ENCODE results near the gene SF3B3.

SF3B3 gene

GRCh38 chr16:70561623-70562022 is 38.0 kb downstream of the SF3B3 start:
- peaks cover 92% of the 10 kb centered on the region for H3K36me3 ChIP-seq (ENCODE audit: control insufficient read depth, insufficient read depth, low read length)
- 94 to 96% methylated on average over 9 of the region's 9 CpGs for WGBS, 2 experiments
- no peaks in the 10 kb centered on the region for H3K9me3 ChIP-seq (ENCODE audit: control insufficient read depth, low read length)
- H3K4me3 ChIP-seq (ENCODE audit: insufficient read depth, low read depth, low read length) = no peak overlapping the region
- H3K27me3 ChIP-seq (ENCODE audit: control insufficient read depth, insufficient read depth, low read length, poor library complexity, severe bottlenecking) = no peaks in the 10 kb centered on the region
- H3K27ac ChIP-seq (ENCODE audit: insufficient read depth, low read depth, low read length, poor library complexity, severe bottlenecking) = no peak overlapping the region
- H3K4me1 ChIP-seq (ENCODE audit: control insufficient read depth, insufficient read depth, low read length) = no peaks in the 10 kb centered on the region

GRCh38 chr16:70563636-70564035 is 40.0 kb downstream of the SF3B3 start:
- Histone ChIP-seq H3K9me3 (ENCODE audit: control insufficient read depth, low read length) (no peaks in the 10 kb centered on the region), H3K36me3 (ENCODE audit: control insufficient read depth, insufficient read depth, low read length) (peaks cover 92% of the 10 kb centered on the region)
- 97% methylated on average over 7 of the region's 7 CpGs for WGBS, 2 experiments

GRCh38 chr16:70565053-70565452 is 41.4 kb downstream of the SF3B3 start:
- 96% methylated on average over 4 of the region's 4 CpGs for WGBS, 2 experiments
- Histone ChIP-seq H3K27ac (ENCODE audit: insufficient read depth, low read depth, low read length, poor library complexity, severe bottlenecking) (no peak overlapping the region), H3K27me3 (ENCODE audit: control insufficient read depth, insufficient read depth, low read length, poor library complexity, severe bottlenecking) (no peaks in the 10 kb centered on the region), H3K9me3 (ENCODE audit: control insufficient read depth, low read length) (no peaks in the 10 kb centered on the region), H3K4me1 (ENCODE audit: control insufficient read depth, insufficient read depth, low read length) (no peaks in the 10 kb centered on the region), H3K4me3 (ENCODE audit: insufficient read depth, low read depth, low read length) (no peak overlapping the region), H3K36me3 (ENCODE audit: control insufficient read depth, insufficient read depth, low read length) (peaks cover 93% of the 10 kb centered on the region)

More at GRCh38 chr16:70563636-70564035, 40.0 kb downstream of the SF3B3 start:
- H3K27ac ChIP-seq (ENCODE audit: insufficient read depth, low read depth, low read length, poor library complexity, severe bottlenecking) = no peak overlapping the region
- H3K4me1 ChIP-seq (ENCODE audit: control insufficient read depth, insufficient read depth, low read length) = no peaks in the 10 kb centered on the region
- no peak overlapping the region for H3K4me3 ChIP-seq (ENCODE audit: insufficient read depth, low read depth, low read length)
- no peaks in the 10 kb centered on the region for H3K27me3 ChIP-seq (ENCODE audit: control insufficient read depth, insufficient read depth, low read length, poor library complexity, severe bottlenecking)

- Histone ChIP-seq H3K27me3 (ENCODE audit: control insufficient read depth, insufficient read depth, low read length, poor library complexity, severe bottlenecking) (no peaks in the 10 kb centered on the region), H3K9me3 (ENCODE audit: control insufficient read depth, low read length) (no peaks in the 10 kb centered on the region), H3K36me3 (ENCODE audit: control insufficient read depth, insufficient read depth, low read length) (peaks cover 91% of the 10 kb centered on the region), H3K27ac (ENCODE audit: insufficient read depth, low read depth, low read length, poor library complexity, severe bottlenecking) (no peak overlapping the region), H3K4me1 (ENCODE audit: control insufficient read depth, insufficient read depth, low read length) (no peaks in the 10 kb centered on the region), H3K4me3 (ENCODE audit: insufficient read depth, low read depth, low read length) (no peak overlapping the region)
- WGBS, 2 experiments = 95 to 97% methylated on average over 4 of the region's 5 CpGs
These were observed 45.1 kb downstream of the SF3B3 start for GRCh38 chr16:70568601-70569237.

GRCh38 chr16:70569752-70570151 is 46.1 kb downstream of the SF3B3 start:
- Histone ChIP-seq H3K4me1 (ENCODE audit: control insufficient read depth, insufficient read depth, low read length) (no peaks in the 10 kb centered on the region), H3K4me3 (ENCODE audit: insufficient read depth, low read depth, low read length) (no peak overlapping the region), H3K27me3 (ENCODE audit: control insufficient read depth, insufficient read depth, low read length, poor library complexity, severe bottlenecking) (no peaks in the 10 kb centered on the region), H3K36me3 (ENCODE audit: control insufficient read depth, insufficient read depth, low read length) (peaks cover 90% of the 10 kb centered on the region), H3K27ac (ENCODE audit: insufficient read depth, low read depth, low read length, poor library complexity, severe bottlenecking) (no peak overlapping the region), H3K9me3 (ENCODE audit: control insufficient read depth, low read length) (no peaks in the 10 kb centered on the region)
- WGBS, 2 experiments = 94 to 96% methylated on average over 6 of the region's 6 CpGs

- no peaks in the 10 kb centered on the region for H3K9me3 ChIP-seq (ENCODE audit: control insufficient read depth, low read length)
- H3K36me3 ChIP-seq (ENCODE audit: control insufficient read depth, insufficient read depth, low read length) = peaks cover 83% of the 10 kb centered on the region
- H3K27me3 ChIP-seq (ENCODE audit: control insufficient read depth, insufficient read depth, low read length, poor library complexity, severe bottlenecking) = no peaks in the 10 kb centered on the region
- no peaks in the 10 kb centered on the region for H3K4me1 ChIP-seq (ENCODE audit: control insufficient read depth, insufficient read depth, low read length)
- WGBS, 2 experiments = 94 to 96% methylated on average over 10 of the region's 10 CpGs
- H3K4me3 ChIP-seq (ENCODE audit: insufficient read depth, low read depth, low read length) = no peak overlapping the region
- H3K27ac ChIP-seq (ENCODE audit: insufficient read depth, low read depth, low read length, poor library complexity, severe bottlenecking) = no peak overlapping the region
These were observed 47.5 kb downstream of the SF3B3 start for GRCh38 chr16:70570967-70571570.

GRCh38 chr16:70571623-70572022 is 48.0 kb downstream of the SF3B3 start:
- H3K27me3 ChIP-seq (ENCODE audit: control insufficient read depth, insufficient read depth, low read length, poor library complexity, severe bottlenecking) = no peaks in the 10 kb centered on the region
- H3K9me3 ChIP-seq (ENCODE audit: control insufficient read depth, low read length) = no peaks in the 10 kb centered on the region
- H3K4me3 ChIP-seq (ENCODE audit: insufficient read depth, low read depth, low read length) = no peak overlapping the region
- no peak overlapping the region for H3K27ac ChIP-seq (ENCODE audit: insufficient read depth, low read depth, low read length, poor library complexity, severe bottlenecking)
- 90 to 96% methylated on average over 8 of the region's 8 CpGs for WGBS, 2 experiments
- H3K36me3 ChIP-seq (ENCODE audit: control insufficient read depth, insufficient read depth, low read length) = peaks cover 78% of the 10 kb centered on the region
- H3K4me1 ChIP-seq (ENCODE audit: control insufficient read depth, insufficient read depth, low read length) = no peaks in the 10 kb centered on the region

- no peak overlapping the region for H3K4me3 ChIP-seq (ENCODE audit: insufficient read depth, low read depth, low read length)
- no peak overlapping the region for H3K27ac ChIP-seq (ENCODE audit: insufficient read depth, low read depth, low read length, poor library complexity, severe bottlenecking)
- H3K27me3 ChIP-seq (ENCODE audit: control insufficient read depth, insufficient read depth, low read length, poor library complexity, severe bottlenecking) = no peaks in the 10 kb centered on the region
- no peaks in the 10 kb centered on the region for H3K9me3 ChIP-seq (ENCODE audit: control insufficient read depth, low read length)
- H3K4me1 ChIP-seq (ENCODE audit: control insufficient read depth, insufficient read depth, low read length) = no peaks in the 10 kb centered on the region
- 96 to 99% methylated on average over 5 of the region's 5 CpGs for WGBS, 2 experiments
- peaks cover 71% of the 10 kb centered on the region for H3K36me3 ChIP-seq (ENCODE audit: control insufficient read depth, insufficient read depth, low read length)
These were observed 48.7 kb downstream of the SF3B3 start for GRCh38 chr16:70572050-70572925.

GRCh38 chr16:70572926-70573270 is 49.3 kb downstream of the SF3B3 start:
- Histone ChIP-seq H3K4me3 (ENCODE audit: insufficient read depth, low read depth, low read length) (no peak overlapping the region), H3K27ac (ENCODE audit: insufficient read depth, low read depth, low read length, poor library complexity, severe bottlenecking) (no peak overlapping the region), H3K9me3 (ENCODE audit: control insufficient read depth, low read length) (no peaks in the 10 kb centered on the region), H3K27me3 (ENCODE audit: control insufficient read depth, insufficient read depth, low read length, poor library complexity, severe bottlenecking) (no peaks in the 10 kb centered on the region), H3K36me3 (ENCODE audit: control insufficient read depth, insufficient read depth, low read length) (peaks cover 65% of the 10 kb centered on the region), H3K4me1 (ENCODE audit: control insufficient read depth, insufficient read depth, low read length) (no peaks in the 10 kb centered on the region)
- 95 to 97% methylated on average over 2 of the region's 2 CpGs for WGBS, 2 experiments

- Histone ChIP-seq H3K4me3 (ENCODE audit: insufficient read depth, low read depth, low read length) (no peak overlapping the region), H3K27me3 (ENCODE audit: control insufficient read depth, insufficient read depth, low read length, poor library complexity, severe bottlenecking) (no peaks in the 10 kb centered on the region), H3K36me3 (ENCODE audit: control insufficient read depth, insufficient read depth, low read length) (peaks cover 58% of the 10 kb centered on the region), H3K4me1 (ENCODE audit: control insufficient read depth, insufficient read depth, low read length) (no peaks in the 10 kb centered on the region), H3K27ac (ENCODE audit: insufficient read depth, low read depth, low read length, poor library complexity, severe bottlenecking) (no peak overlapping the region), H3K9me3 (ENCODE audit: control insufficient read depth, low read length) (no peaks in the 10 kb centered on the region)
- 87 to 94% methylated on average over 5 of the region's 5 CpGs for WGBS, 2 experiments
These were observed 50.0 kb downstream of the SF3B3 start for GRCh38 chr16:70573451-70574121.

All from ectodermal cell (in vitro differentiated cells).